ENCODE results near the gene FAM221B.

- TF ChIP-seq CTCF (IDR thresholded peaks at IDR 0.05) = no peak
- no peak for TF ChIP-seq EZH2 (IDR thresholded peaks at IDR 0.05; ENCODE audit: borderline replicate concordance, insufficient read depth, low read depth, low read length, poor library complexity, severe bottlenecking)
These were observed at the start of gene FAM221B for GRCh38 chr9:35828716-35829083.

All from B cell (primary cell).